Stimulated activated CD8-positive, alpha-beta memory T cell treated with anti-CD3 and anti-CD28 coated beads, Interleukin-4, amount 100 ng/mL, for 1 hour (primary cell): ENCODE measurements around the gene ZNF425.
"Not testable (repeated sequence)": the region's sequence is repeated elsewhere in the genome, so short reads cannot be mapped to it uniquely, and the experiment has no call there.

Source experiments
- DNase-seq, 2 donors: peaks; one replicate each; pipeline ENCODE4 v3.0.0-alpha.2; 2020; ENCODE audit warnings: low read depth in 2 of 2, low spot score in 1 of 2

The ZNF425 gene, protein sequence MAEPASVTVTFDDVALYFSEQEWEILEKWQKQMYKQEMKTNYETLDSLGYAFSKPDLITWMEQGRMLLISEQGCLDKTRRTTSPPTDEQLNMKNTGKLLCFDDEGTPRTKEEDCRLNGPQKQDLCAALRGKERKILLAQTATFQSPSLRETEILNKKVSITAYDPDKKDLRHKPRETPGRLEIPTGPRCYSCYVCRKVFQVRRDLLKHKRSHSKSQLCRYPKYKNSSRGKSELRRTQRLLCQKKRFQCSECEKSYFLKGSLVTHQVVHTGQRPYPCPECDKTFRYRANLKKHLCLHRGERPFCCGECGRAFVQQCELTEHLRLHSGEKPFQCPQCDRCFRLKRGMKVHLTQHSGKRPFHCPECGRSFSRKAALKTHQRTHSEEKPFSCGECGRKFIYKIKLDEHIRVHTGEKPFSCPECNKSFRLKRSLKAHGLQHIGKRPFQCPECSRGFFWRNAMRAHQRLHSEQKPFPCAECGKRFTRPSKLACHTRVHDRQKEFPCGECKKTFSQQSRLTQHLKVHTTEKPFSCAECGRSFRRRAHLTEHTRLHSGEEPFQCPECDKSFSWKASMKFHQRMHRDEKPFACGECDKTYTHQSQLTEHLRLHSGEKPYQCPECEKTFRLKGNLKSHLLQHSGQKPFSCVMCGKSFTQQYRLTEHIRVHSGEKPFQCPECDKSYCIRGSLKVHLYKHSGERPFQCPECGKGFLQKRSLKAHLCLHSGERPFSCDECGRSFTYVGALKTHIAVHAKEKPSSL

DNA sequence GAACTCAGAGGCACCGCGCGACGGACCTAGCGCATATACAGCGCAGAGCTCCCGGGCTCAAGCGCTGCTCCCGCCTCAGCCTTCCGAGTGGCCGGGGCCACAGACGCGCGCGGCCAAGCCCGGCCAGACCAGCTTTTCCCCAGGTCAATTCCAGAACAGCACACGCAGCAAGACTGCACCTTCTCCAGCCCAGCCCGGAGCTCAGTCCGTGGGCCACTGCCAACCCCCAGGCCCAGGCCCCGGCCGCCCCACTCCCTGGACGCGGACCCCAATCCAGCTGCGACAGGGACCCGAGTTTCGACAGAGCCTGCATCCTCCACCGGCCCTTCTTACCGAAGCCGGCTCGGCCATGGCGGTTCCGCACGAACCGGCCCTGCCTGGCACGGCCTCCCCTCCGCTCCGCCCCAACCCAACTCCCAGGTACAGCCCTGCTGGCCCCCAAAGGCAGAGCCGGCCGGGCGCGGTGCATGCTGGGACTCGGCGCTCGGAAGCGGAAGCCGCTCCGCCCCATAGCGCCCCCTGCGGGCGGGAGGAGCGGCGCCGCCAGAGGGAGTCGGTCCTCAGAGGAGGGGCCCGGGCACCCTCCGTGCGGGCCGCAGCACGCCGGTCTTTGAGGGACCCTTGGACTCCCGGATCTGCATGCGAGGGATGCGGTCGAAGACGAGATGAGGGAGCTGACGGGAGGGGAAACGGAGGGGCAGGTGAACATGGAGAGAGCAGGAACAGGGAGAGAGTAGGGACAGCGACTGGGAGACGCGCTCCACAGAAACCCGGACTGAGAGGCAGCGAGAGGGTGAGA is at the start of gene ZNF425:
ZNF425 (minus strand) TSS at position 462 of the 799 bp plus-strand sequence; CDS start at position 351, 111 bp downstream.
- peak; percentile 82 to 85 for DNase-seq

DNA sequence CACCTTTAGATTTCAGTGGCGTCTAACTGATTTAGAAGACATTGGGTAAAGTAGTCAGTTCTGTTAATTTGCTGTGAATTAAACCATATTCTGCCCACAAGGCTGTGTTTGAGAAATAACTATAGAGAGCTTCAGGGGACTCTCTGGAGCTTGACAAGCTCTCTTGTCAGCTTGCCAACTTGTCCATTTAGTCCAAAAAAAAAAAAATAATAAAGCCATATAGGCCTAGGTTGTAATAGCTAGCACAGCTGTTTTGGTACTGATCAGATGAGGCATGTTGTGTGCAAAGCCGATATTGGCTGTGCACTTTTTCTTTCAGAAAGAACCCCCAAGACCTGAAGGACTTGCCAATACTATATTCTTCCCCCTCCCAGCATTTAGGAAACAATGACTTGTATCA is 49.0 kb upstream of the ZNF425 start:
- DNase-seq: no peak

DNA sequence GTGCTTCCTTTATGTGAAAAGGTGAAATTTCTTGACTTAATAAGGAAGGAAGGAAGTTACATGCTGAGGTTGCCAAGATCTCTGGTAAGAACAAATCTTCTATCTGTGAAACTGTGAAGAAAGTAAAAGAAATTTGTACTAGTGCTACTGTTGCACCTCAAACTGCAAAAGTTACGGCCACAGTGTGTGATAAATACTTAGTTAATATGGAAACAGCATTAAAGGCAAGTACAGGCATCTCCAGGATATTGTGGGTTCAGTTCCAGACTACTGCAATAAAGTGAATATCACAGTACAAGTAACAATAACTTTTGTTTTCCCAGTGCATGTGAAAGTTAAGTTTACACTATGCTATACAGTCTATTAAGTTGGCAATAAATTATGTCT is 46.4 kb upstream of the ZNF425 start:
- DNase-seq: no peak

DNA sequence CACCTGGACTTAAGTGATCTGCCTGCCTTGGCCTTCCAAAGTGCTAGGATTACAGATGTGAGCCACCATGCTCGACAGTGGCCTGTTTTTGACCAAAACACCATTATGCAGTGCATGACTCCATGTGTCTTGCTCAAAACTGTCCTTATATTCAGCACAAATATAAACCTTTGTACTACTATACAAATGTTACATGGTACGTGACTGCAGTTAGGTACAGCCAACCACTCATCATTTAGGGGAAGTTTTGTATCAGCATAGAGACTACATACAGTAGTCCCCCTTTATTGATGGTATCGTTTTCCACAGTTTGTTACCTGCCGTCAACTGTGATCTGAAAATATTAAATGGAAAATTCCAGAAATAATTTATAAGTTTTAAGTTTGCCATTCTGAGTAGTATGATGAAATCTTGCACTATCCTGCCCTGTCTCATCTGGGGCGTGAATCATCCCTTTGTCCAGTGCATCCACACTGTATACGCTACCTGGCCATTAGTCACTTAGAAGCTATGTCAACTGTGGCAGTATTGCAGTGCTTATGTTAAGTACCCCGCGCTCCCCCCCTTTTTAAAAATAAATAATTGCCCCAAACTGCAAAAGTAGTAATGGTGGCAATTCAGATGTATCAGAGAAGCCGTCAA is 45.9 kb upstream of the ZNF425 start:
- DNase-seq: no peak

DNA sequence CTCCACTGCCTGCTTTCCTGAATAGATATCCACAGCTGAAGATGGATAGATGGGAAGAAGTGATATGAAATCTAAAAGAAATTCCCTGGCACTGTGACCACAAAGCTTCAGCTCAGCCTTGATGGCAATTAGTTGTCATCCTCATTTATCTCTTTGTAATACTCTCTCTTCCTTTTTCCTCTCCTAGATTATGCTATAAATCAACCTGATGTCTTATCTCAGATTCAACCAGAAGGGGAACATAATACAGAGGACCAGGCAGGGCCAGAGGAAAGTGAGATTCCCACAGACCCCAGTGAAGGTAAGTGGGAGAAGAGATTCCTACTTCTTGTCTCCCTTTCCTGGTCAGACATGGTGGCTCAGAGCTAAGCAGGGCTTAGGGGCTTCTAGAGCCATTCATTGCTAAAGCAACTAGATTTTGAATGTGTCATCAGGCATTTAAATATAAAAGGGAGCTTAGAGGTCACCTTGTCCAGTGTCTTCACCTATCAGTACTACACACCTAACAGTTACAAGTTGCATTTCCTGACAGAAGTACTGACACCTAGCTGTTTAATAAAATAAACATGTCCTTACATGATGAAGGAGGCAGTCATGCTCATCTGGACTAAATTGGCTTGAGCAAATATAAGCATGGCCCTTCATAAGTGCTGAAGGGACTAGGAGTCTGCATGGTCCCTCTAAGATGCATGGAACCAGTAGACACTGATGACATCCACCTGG is 40.7 kb upstream of the ZNF425 start:
- DNase-seq: no peak

DNA sequence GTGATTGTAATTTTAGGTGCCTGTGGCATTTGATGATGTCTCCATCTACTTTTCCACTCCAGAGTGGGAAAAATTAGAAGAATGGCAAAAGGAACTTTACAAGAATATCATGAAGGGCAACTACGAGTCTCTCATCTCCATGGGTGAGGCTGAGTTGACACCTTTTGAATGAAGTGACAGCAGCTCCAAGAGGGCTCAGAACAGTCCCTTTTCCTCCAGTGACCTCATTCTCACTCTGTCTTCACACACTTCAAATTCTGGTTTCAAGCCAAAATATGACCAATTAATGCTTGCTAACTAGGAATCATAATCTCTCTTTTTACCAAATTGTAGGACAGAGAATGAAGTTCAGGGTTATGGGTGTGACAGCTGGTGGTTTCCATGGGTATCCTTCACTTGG is 40.0 kb upstream of the ZNF425 start:
- no peak for DNase-seq

DNA sequence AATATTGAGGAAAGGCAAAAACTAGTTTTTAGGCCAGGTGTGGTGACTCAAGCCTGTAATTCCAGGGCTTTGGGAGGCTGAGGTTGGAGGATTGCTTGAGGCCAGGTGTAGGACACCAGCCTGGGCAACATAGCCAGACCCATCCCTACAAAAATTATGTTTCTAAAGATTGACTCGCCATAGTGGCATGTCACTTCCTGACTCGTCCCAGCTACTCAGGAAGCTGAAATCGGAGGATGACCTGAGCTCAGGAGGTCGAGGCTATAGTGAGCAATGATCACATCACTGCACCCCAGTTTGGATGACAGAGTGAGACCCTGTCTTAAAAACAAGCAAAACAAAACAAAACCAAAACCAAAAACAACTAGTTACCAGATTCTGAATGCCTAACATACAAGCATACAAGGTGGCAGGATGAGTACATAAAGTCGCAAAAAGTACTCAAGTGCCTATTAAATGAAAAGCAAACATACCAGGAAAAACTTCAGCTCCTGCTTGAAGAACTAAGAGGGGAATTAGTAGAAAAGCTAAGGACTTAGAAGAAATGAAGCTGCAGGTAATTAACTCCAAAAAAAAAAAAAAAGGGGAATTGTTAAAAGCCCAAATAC is 35.2 kb upstream of the ZNF425 start:
- no peak for DNase-seq

DNA sequence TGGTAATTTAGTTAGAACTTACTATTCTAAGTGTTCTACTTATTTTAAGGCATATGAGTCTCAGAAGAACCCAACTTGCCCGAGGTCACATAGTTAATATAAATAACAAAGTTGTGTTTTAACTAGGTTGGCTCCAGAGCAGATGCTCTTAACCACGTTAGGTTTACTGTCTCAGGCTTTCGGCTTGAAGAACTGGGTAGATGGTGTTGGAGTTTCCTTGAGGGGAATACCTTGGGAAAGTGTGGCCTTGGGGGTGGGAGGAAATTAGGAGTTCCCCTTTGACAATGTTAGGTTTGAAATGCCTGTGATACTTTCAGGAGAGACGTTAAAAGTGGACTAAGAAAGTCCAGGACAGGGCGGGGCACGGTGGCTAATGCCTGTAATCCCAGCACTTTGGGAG is 30.8 kb upstream of the ZNF425 start:
- no peak for DNase-seq

GRCh38 chr7:149154056-149154455 is 27.9 kb upstream of the ZNF425 start:
- no peak for DNase-seq

DNA sequence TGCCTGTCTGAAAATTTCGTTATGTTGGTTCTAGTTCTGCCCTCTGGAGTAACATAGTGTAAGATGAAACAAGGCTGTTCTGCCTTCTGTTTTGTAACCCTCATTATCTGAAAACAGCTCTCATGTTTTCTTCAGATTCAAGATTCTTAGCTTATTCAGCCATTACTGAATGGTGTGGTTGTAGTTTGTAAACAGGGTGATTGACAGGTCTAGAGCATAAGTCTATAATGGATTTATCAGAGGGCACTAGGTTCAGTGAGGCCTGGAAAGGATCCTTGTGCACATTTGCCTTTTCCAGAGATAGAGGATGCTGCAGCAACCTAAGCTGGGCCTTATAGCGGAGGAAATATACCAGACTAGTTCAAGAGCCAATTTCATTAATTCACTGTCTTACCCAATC is 27.2 kb upstream of the ZNF425 start:
- no peak for DNase-seq

DNA sequence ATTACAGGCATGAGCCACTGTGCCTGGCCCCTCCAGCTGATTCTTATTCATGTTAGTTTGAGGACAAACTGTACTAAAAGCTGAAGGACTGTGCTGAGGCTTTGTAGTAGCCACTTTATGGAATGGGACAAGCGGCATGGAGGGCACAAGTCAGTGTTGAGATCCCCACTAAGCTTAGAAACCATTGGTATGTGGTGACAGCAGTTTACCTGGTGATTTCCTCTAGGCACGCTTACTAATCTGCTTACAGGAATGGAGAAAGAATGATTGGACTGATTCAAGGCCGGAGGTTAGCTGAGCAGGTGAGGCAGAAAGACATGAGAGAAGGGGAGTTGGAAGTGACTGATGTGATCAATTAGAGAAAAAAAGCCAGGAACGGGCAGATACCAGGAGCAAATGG is 24.9 kb upstream of the ZNF425 start:
- no peak for DNase-seq

DNA sequence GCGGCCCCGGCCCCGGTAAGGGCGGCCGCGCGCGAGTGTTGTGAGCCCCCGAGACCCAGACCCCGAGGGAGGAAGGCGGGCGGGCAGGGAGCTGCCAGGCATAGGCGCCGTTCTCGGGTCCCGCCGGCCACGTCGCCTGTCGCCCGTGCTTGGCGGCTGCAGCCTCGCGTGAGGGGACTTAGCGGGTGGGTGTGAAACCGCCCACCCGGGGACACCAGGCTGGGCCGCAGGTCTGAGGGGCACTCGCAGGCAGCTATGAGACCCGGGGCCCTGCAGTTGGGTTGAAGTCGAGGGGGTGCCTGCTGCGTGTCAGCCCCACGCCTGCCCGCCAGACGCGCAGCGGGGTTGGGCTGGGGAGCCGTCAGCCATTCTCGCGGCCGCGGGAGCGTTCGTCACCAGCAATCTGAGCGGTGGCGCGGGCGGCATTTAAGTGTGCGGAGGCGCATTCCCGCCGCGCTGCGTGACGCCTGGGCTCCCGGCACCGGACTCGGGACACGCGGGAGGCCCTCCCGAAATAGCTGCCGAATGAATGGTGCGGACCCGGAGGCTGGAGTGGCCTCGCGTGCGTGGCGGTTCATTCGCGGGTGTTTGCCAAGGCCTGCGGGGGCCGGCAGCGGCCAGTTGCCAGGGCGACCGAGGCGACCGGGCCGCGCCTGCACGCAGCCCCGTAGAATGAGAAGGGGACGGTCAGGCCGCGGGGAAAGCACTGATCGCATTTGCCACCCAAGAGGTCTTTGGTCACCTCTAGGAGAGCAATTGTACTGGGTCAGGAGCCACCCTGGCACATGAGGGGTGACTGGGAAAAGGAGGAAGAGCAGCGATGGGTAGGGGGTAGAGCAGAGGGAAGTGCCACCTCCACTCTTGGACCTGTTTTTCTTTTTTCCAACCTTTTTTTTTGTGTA is 21.9 kb upstream of the ZNF425 start:
- DNase-seq: peak; percentile 30 to 33

- peak; percentile 56 to 62 for DNase-seq
These were observed 21.1 kb upstream of the ZNF425 start, which contains the start of gene ZNF398 for GRCh38 chr7:149147072-149147751. ZNF398 (plus strand) TSS chr7:149147453; CDS start chr7:149147743, 290 bp downstream.

DNA sequence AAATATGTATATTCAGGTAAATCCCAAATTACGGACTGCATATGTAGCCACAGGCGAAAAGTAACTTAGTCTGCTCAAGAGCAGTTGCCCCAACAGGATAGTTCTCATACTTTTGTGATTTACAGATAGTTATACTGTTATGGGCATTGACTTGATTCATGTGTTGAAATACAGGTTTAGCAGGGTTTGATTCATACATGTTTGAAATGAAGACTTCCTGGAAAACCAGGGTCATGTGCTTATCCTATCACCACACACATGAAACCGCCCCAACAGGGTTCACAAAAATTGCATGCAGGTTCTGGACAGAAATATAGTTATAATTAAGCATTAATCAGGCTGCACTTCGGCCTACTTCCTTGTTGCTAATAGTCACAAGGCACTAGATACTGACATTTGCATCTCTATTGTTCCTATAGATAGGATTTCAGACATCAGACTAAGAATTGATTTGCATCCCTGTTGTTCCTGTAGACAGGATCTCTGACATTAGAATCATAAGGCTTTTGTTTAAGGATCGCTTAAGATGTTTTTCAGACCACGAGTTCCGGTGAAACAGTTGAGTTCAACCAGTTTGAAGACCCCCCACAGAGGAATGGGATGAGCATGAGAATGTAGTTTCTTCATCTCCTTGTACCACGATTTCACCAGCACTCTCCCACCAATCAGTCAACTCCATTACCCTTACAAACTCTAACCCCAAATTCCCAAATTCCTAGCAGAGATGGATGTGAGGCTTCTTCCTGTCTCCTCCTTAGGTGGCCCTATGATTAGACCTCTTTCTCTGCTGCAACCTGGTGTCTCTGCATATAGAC is 19.1 kb upstream of the ZNF425 start:
- DNase-seq: no peak

- DNase-seq: not testable (repeated sequence)
These were observed 18.4 kb upstream of the ZNF425 start for GRCh38 chr7:149144436-149144922.

DNA sequence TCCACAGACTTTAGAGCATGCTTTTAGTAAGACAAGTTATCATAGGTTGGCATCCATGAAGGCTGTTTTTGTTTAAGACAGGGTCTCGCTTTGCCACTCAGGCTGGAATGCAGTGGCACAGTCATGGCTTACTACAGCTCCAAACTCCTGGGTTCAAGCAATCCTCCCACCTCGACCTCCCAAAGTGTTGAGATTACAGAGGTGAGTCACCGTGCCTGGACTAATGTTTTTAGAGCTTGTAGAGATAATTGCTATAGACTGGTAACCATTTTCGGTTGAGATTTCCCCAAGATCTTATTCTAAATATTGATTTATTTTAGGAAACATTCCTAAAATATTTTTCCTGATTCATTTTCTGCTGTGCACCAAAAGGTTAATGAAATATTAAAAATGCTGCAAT is 15.8 kb upstream of the ZNF425 start:
- DNase-seq: no peak

DNA sequence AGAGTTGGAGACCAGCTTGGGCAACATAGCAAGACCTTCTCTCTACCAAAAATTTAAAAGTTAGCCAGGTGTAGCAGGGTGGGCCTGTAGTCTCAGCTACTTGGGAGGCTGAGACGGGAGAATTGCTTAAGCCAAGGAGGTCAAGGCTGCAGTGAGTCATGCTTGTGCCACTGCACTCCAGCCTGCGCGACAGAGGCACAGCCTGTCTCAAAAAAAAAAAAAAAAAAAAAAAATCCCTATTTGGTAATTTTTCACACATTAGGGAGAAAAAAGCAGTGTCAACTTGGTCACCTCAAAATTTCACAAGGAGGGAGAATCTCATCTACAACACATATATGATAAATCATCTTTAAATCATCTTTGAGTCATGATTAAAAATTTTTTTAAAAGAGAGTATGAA is 14.7 kb upstream of the ZNF425 start:
- no peak for DNase-seq
